WERI-Rb-1 (cell line): ENCODE data around the gene SDK2.
A peak's percentile ranks its signal among the peaks of the same experiment; 100 is the strongest.
"Not testable (repeated sequence)": the region's sequence is repeated elsewhere in the genome, so short reads cannot be mapped to it uniquely, and the experiment has no call there.

Experiments
- DNase-seq: peaks from one replicate; pipeline ENCODE4 v3.0.0-alpha.2; 2020
- H3K27ac ChIP-seq: fragments of 250-450 bp; sonication (Bioruptor Pico); 2 replicates; pipeline ENCODE4 v1.5.1; 2020; ENCODE audit warnings: mild to moderate bottlenecking, moderate library complexity
- H3K27me3 ChIP-seq: fragments of 250-450 bp; sonication (Bioruptor Pico); 2 replicates; pipeline ENCODE4 v1.5.1; 2021; ENCODE audit warnings: mild to moderate bottlenecking, low read depth, moderate library complexity; ENCODE audit not compliant: insufficient read depth, severe bottlenecking
- H3K36me3 ChIP-seq: fragments of 250-450 bp; sonication (Bioruptor Pico); 2 replicates; pipeline ENCODE4 v1.5.1; 2020; ENCODE audit warnings: mild to moderate bottlenecking, moderate library complexity
- H3K4me3 ChIP-seq: 2 replicates; pipeline ENCODE4 v1.5.1; 2011; ENCODE audit warnings: low read depth, mild to moderate bottlenecking, control low read depth, low read length
- H3K9me3 ChIP-seq: fragments of 250-450 bp; sonication (Bioruptor Pico); 2 replicates; pipeline ENCODE4 v1.5.1; 2021; ENCODE audit warnings: mild to moderate bottlenecking, moderate library complexity; ENCODE audit not compliant: severe bottlenecking
- TF ChIP-seq, protein P1 (sequence below): IDR thresholded peaks from 2 replicates; pipeline ENCODE4 v1.5.1; 2011; ENCODE audit warnings: low read depth, mild to moderate bottlenecking, control low read depth, inconsistent platforms, low read length

SDK2 gene

DNA sequence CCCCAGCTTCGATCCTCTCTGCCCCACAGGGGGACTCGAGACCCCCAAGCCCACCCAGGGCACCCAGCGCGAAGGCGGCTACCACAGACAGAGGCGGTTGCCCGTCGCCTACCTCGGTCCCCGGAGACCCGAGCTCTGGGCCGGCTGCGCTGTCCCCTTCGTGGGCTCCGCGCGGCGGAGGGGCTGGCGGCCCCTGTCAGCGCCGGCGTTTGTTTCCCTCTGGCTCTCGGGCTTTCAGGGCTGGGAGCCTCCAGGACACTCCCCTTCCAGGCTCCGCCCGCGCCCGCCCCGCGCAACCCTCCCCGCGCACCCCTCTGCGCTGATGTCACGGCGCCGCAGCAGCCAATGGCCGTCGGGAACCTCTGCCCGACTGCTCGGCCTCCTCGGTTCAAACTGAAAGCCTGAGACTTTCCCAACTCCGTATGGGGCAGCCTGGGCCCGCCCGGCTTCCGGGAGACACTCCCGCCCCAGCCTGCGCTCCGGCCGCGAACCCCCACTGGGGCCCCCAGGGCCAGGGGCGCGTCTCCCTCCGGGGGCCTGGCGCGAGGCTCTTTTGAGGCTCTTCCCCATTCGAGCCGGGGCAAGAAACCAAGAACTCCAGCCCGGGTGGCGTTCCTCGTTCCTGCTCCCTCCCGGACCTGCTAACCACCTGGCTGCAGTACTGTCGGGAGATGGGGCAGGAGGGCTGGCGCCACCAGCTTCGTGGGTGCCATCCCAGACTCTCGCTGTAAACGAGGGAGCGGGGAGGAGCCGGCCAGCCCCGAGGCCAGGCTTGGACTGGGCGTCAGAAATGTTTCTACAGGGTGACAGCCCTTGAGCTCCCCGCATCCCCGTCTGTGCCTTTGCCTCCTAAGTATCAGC lies 332.2 kb downstream of the SDK2 start, which contains the start of gene CDC42EP4:
CDC42EP4 (minus strand) TSS at position 221 of the 861 bp plus-strand sequence. CDS start 25,501 bp downstream, outside the sequence.
- no peaks in the 10 kb centered on the region for H3K9me3 ChIP-seq
- TF ChIP-seq, protein P1, sequence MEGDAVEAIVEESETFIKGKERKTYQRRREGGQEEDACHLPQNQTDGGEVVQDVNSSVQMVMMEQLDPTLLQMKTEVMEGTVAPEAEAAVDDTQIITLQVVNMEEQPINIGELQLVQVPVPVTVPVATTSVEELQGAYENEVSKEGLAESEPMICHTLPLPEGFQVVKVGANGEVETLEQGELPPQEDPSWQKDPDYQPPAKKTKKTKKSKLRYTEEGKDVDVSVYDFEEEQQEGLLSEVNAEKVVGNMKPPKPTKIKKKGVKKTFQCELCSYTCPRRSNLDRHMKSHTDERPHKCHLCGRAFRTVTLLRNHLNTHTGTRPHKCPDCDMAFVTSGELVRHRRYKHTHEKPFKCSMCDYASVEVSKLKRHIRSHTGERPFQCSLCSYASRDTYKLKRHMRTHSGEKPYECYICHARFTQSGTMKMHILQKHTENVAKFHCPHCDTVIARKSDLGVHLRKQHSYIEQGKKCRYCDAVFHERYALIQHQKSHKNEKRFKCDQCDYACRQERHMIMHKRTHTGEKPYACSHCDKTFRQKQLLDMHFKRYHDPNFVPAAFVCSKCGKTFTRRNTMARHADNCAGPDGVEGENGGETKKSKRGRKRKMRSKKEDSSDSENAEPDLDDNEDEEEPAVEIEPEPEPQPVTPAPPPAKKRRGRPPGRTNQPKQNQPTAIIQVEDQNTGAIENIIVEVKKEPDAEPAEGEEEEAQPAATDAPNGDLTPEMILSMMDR, result no peak
- peak within 1 kb of the TSS; percentile 98 for H3K4me3 ChIP-seq
- no peaks in the 10 kb centered on the region for H3K27me3 ChIP-seq
- peak; percentile 99 for DNase-seq
- H3K36me3 ChIP-seq, result peaks cover 17% of the 10 kb centered on the region
- H3K27ac ChIP-seq, result peak within 1 kb of the TSS; percentile 93

DNA sequence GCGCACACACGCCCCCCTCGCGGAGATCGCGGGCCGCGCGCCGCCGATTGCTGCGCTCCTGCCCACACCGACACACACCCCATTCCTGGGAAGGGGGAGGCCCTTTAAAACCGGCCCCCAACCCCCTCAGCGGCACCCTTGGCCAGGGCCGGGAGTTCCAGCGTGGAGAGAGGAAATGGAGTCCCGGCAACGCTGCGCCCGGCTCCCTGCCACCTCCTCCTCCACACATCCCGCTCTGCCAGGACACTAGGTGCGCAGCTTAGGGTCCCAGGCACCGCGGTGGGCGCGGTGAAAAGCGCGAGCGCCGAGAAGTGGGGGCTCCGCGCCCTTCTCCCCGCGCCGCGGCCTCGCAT lies 332.8 kb downstream of the SDK2 start:
- DNase-seq, result no peak
- TF ChIP-seq, protein P1, result no peak
- peak overlapping the region; percentile 98 for H3K4me3 ChIP-seq
- H3K9me3 ChIP-seq, result no peaks in the 10 kb centered on the region
- no peaks in the 10 kb centered on the region for H3K27me3 ChIP-seq
- peaks cover 23% of the 10 kb centered on the region for H3K36me3 ChIP-seq
- H3K27ac ChIP-seq, result peak overlapping the region; percentile 93

DNA sequence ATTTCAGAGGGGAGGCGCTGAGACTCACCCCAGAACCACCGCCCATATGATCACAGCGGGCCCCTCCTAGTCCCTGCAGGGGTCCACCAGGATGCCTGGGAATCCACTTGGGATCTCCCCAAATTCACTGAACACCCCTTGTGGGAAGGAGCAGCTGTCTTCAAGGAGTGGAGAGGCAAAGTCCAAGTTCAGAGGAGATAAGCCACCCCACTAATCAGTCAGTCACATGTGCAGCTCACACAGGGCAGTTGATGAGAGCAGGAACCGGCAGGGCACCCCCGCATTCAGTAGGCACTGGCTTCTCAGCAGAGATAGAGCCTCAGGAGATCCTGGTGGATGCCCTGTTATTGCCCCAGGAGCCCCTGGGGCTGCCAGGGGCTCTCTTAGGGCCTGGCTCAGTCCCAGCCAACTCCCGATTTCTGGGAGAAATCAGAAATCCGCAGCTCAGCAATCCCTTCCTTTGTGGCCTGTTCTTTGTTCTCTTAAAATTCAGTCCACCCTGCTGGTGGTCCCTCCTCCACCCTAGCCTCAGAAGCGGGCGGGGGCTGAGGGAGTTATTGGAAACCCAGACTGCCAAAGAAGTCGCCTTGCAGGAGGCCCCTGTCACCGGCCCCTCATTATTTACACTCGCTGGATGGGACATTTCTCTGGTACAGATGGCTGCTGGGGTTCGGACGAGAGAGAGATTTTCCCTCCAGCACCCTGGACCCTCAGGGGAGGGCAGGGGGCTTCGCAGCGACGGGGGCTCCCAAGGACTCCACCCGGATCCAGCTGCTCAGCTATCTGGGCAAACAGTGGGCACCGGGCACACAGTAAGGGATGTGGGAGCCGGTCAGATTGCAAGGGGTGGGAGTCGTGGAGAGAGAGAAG lies 334.3 kb downstream of the SDK2 start:
- H3K36me3 ChIP-seq, result peaks cover 23% of the 10 kb centered on the region
- peak overlapping the region; percentile 93 for H3K27ac ChIP-seq
- TF ChIP-seq, protein P1, result no peak
- peak overlapping the region; percentile 98 for H3K4me3 ChIP-seq
- DNase-seq, result peak; percentile 67
- no peaks in the 10 kb centered on the region for H3K9me3 ChIP-seq
- no peaks in the 10 kb centered on the region for H3K27me3 ChIP-seq

DNA sequence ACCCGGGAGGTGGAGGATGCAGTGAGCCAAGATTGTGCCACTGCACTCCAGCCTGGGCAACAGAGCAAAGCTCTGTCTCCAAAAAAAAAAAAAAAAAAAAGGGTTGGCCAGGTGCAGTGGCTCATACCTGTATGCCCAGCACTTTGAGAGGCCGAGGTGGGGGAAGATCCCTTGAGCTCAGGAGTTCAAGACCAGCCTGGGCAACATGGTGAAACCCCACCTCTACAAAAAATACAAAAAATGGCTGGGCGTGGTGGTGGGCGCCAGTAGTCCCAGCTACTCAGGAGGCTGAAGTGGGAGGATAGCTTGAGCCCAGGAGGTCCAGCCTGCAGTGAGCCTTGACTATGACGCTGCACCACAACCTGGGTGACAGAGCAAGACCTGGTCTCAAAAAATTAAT lies 335.3 kb downstream of the SDK2 start:
- Histone ChIP-seq H3K36me3 (peaks cover 23% of the 10 kb centered on the region), H3K27ac (peak overlapping the region; percentile 93)
- H3K9me3 ChIP-seq, H3K27me3 ChIP-seq, H3K4me3 ChIP-seq, DNase-seq: not testable (repeated sequence)

DNA sequence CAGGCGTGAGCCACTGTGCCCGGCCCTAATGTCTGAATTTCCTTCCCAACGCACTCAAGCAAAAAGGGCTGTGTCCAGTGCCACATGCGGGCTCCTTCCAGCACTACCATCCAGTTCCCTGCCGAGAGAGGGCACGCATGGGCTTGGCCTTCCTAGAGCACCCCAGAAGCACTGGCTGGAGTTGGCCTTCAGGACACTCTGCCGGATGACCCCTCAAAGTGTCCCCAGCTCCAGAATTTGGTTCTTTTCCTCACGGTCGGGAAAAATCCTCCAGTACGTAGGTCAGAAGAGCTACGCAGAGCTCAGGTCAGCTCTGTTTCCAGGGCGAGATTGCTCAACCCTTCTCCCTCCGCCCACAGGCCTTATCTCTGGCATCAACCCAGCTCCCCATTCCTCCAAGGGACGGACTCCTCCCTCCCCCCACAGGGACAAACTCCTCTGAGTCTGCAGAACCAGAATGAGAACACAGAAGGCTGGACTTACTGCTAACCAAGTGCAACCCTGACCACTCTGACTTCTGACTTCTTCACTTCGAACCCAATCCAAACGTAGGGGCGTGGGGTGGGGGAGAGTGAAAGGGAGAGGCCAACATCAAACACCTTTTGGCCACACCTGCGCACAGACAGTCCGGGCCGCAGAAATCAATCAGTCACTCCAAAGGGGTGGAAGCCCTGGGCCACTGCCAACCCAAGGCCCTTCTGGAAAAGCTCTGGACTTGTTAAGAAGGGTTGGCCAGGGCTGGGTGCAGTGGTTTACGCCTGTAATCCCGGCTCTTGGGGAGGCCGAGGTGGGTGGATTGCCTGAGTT lies 336.0 kb downstream of the SDK2 start:
- no peaks in the 10 kb centered on the region for H3K9me3 ChIP-seq
- TF ChIP-seq, protein P1, result no peak
- peaks cover 25% of the 10 kb centered on the region for H3K36me3 ChIP-seq
- H3K27ac ChIP-seq, result no peak overlapping the region
- DNase-seq, result no peak
- H3K27me3 ChIP-seq, result no peaks in the 10 kb centered on the region
- no peak overlapping the region for H3K4me3 ChIP-seq
